H9 (cell line): ENCODE results near the gene CCDC27. TPM values are rescaled to one million over a fixed set of nuclear protein-coding genes. Genes with fewer than 3 reads are reported as not detected.

Experiments used
- DNase-seq: peaks from one replicate; pipeline ENCODE4 v3.0.0-alpha.2; 2017
- H2AFZ ChIP-seq: one replicate; pipeline ENCODE4 v1.6.1; 2013; ENCODE audit warnings: mild to moderate bottlenecking, low read length, control low read depth, moderate library complexity
- H2AK5ac ChIP-seq: 2 replicates; pipeline ENCODE4 v1.6.1; 2013; ENCODE audit warnings: low read length, control low read depth, mixed read lengths; ENCODE audit not compliant: insufficient read length
- H2BK120ac ChIP-seq: one replicate; pipeline ENCODE4 v1.6.1; 2013; ENCODE audit warnings: low read depth, mild to moderate bottlenecking, low read length, control low read depth, inconsistent platforms; ENCODE audit not compliant: poor library complexity, severe bottlenecking
- H2BK12ac ChIP-seq: 2 replicates; pipeline ENCODE4 v1.6.1; 2013; ENCODE audit warnings: low read length, control low read depth, mixed read lengths, low read depth; ENCODE audit not compliant: insufficient read length
- H2BK15ac ChIP-seq: 2 replicates; pipeline ENCODE4 v1.6.1; 2013; ENCODE audit warnings: low read depth, low read length, control low read depth
- H2BK20ac ChIP-seq: one replicate; pipeline ENCODE4 v1.6.1; 2013; ENCODE audit warnings: low read depth, mild to moderate bottlenecking, low read length, control low read depth, inconsistent platforms; ENCODE audit not compliant: poor library complexity, severe bottlenecking
- H2BK5ac ChIP-seq: 2 replicates; pipeline ENCODE4 v1.6.1; 2013; ENCODE audit warnings: low read length, control low read depth, mixed read lengths; ENCODE audit not compliant: insufficient read length
- H3K14ac ChIP-seq: 2 replicates; pipeline ENCODE4 v1.6.1; 2013; ENCODE audit warnings: low read length, control low read depth; ENCODE audit not compliant: insufficient read depth
- H3K18ac ChIP-seq: 2 replicates; pipeline ENCODE4 v1.6.1; 2013; ENCODE audit warnings: low read depth, mild to moderate bottlenecking, mixed read lengths, low read length, control low read depth; ENCODE audit not compliant: insufficient read length
- H3K23ac ChIP-seq: 2 replicates; pipeline ENCODE4 v1.6.1; 2013; ENCODE audit warnings: low read length, control low read depth, mixed read lengths, low read depth; ENCODE audit not compliant: insufficient read length
- H3K23me2 ChIP-seq: 2 replicates; pipeline ENCODE4 v1.6.1; 2013; ENCODE audit warnings: low read depth, mild to moderate bottlenecking, mixed read lengths, low read length, control low read depth; ENCODE audit not compliant: insufficient read length, poor library complexity, severe bottlenecking
- H3K27ac ChIP-seq: 2 replicates; pipeline ENCODE4 v1.5.1; 2013; ENCODE audit warnings: low read length, control low read depth, mixed read lengths, low read depth; ENCODE audit not compliant: insufficient read length
- H3K27me3 ChIP-seq: 2 replicates; pipeline ENCODE4 v1.6.1; 2013; ENCODE audit warnings: low read length, control low read depth, inconsistent platforms; ENCODE audit not compliant: insufficient read depth
- H3K4ac ChIP-seq: 2 replicates; pipeline ENCODE4 v1.6.1; 2013; ENCODE audit warnings: low read depth, mild to moderate bottlenecking, control low read depth, inconsistent platforms, low read length, moderate library complexity
- H3K4me1 ChIP-seq: 2 replicates; pipeline ENCODE4 v1.6.1; 2013; ENCODE audit warnings: low read length, control low read depth, inconsistent platforms; ENCODE audit not compliant: insufficient read depth
- H3K4me2 ChIP-seq: 2 replicates; pipeline ENCODE4 v1.6.1; 2013; ENCODE audit warnings: low read length, control low read depth, mixed read lengths; ENCODE audit not compliant: insufficient read length, insufficient read depth
- H3K56ac ChIP-seq: 2 replicates; pipeline ENCODE4 v1.6.1; 2013; ENCODE audit warnings: low read depth, mild to moderate bottlenecking, mixed read lengths, low read length, control low read depth; ENCODE audit not compliant: insufficient read length
- H3K79me1 ChIP-seq: 2 replicates; pipeline ENCODE4 v1.6.1; 2013; ENCODE audit warnings: low read depth, mild to moderate bottlenecking, moderate library complexity, low read length, control low read depth, inconsistent platforms; ENCODE audit not compliant: insufficient read depth, poor library complexity, severe bottlenecking
- H3K79me2 ChIP-seq: 2 replicates; pipeline ENCODE4 v1.6.1; 2013; ENCODE audit warnings: low read length, control low read depth, inconsistent platforms; ENCODE audit not compliant: insufficient read depth
- H3K9ac ChIP-seq: 2 replicates; pipeline ENCODE4 v1.6.1; 2013; ENCODE audit warnings: low read length, control low read depth, mixed read lengths; ENCODE audit not compliant: insufficient read length; ENCODE audit errors: extremely low read depth
- H3K9me3 ChIP-seq: one replicate; pipeline ENCODE4 v1.6.1; 2013; ENCODE audit warnings: low read depth, low read length, inconsistent platforms; ENCODE audit not compliant: control insufficient read depth
- H3T11ph ChIP-seq: one replicate; pipeline ENCODE4 v1.6.1; 2013; ENCODE audit warnings: mild to moderate bottlenecking, low read length, control low read depth, inconsistent platforms
- H4K20me1 ChIP-seq: one replicate; pipeline ENCODE4 v1.6.1; 2013; ENCODE audit not compliant: control insufficient read depth, insufficient read length, insufficient read depth
- H4K5ac ChIP-seq: 2 replicates; pipeline ENCODE4 v1.6.1; 2013; ENCODE audit warnings: low read depth, mild to moderate bottlenecking, mixed read lengths, low read length, control low read depth; ENCODE audit not compliant: insufficient read length
- H4K8ac ChIP-seq: replicated peaks from 2 replicates; pipeline ENCODE4 v1.6.1; 2013; ENCODE audit warnings: low read length, control low read depth, mixed read lengths, low read depth; ENCODE audit not compliant: insufficient read length
- H4K91ac ChIP-seq: 2 replicates; pipeline ENCODE4 v1.6.1; 2013; ENCODE audit warnings: low read depth, mild to moderate bottlenecking, moderate library complexity, mixed read lengths, low read length, control low read depth; ENCODE audit not compliant: insufficient read length
- H3K27ac Mint-ChIP-seq, 3 experiments: 2 replicates in 2 of 3; 3 replicates in 1 of 3; pipeline ENCODE4 v1.8.0; 2020 to 2021; ENCODE audit warnings: mixed read lengths in 3 of 3, mild to moderate bottlenecking in 1 of 3, moderate library complexity in 1 of 3
- H3K27me3 Mint-ChIP-seq: 2 replicates; pipeline ENCODE4 v1.8.0; 2021; ENCODE audit warnings: low read depth, mild to moderate bottlenecking, moderate library complexity, mixed read lengths
- H3K36me3 Mint-ChIP-seq, 3 experiments: 2 replicates in 2 of 3; 3 replicates in 1 of 3; pipeline ENCODE4 v1.8.0; 2020 to 2021; ENCODE audit warnings: low read depth in 3 of 3, mixed read lengths in 3 of 3; ENCODE audit not compliant: insufficient read depth in 1 of 3
- H3K4me1 Mint-ChIP-seq, 2 experiments: 2 replicates each; pipeline ENCODE4 v1.8.0; 2020; ENCODE audit warnings: mixed read lengths in 2 of 2
- H3K4me3 Mint-ChIP-seq, 2 experiments: 2 replicates in 1 of 2; 3 replicates in 1 of 2; pipeline ENCODE4 v1.8.0; 2020 to 2021; ENCODE audit warnings: mild to moderate bottlenecking in 2 of 2, mixed read lengths in 2 of 2, moderate library complexity in 1 of 2
- H3K9me3 Mint-ChIP-seq, 2 experiments: 2 replicates in 1 of 2; 3 replicates in 1 of 2; pipeline ENCODE4 v1.8.0; 2020; ENCODE audit warnings: mild to moderate bottlenecking in 2 of 2, mixed read lengths in 2 of 2, moderate library complexity in 1 of 2
- CTCF ChIP-seq: fragments of 200-600 bp; sonication (generic); conservative IDR thresholded peaks from 3 replicates; pipeline ENCODE4 v1.8.0; 2021; ENCODE audit warnings: antibody characterized with exemption, mild to moderate bottlenecking
- WGBS: extraction: QIAGEN DNeasy Blood & Tissue Kit; methylation state at CpG from one replicate; pipeline ENCODE4 v1.1.7; 2013; ENCODE audit warnings: missing lambda C conversion rate, low lambda C conversion rate, mixed read lengths; ENCODE audit not compliant: insufficient read length; ENCODE audit errors: extremely low coverage; 5-methylcytosine and 5-hydroxymethylcytosine counted together
- total RNA-seq: library from RNA; stranded (reverse); gene quantifications from 2 replicates; pipeline ENCODE4 v1.2.1, GENCODE V29; 2021

CCDC27 gene
- total RNA-seq, 1 experiment from 2014 or later: not detected

GRCh38 chr1:3777647-3778589, 25.7 kb downstream of the CCDC27 start:
- no peak for DNase-seq

More at GRCh38 chr1:3777647-3778589, 25.7 kb downstream of the CCDC27 start:
- Histone ChIP-seq H2BK5ac (no peak overlapping the region), H4K91ac (no peak overlapping the region), H3K56ac (no peak overlapping the region), H3K23ac (no peak overlapping the region), H4K20me1 (no peaks in the 10 kb centered on the region), H3K27me3 (no peaks in the 10 kb centered on the region), H3K9ac (no peak overlapping the region), H2AFZ (no peak overlapping the region), H3K18ac (no peak overlapping the region), H2AK5ac (no peak overlapping the region), H3K4me1 (no peaks in the 10 kb centered on the region), H3K9me3 (no peaks in the 10 kb centered on the region), H2BK20ac (no peak overlapping the region), H2BK120ac (no peak overlapping the region), H3K4ac (no peak overlapping the region), H4K5ac (no peak overlapping the region), H3K14ac (no peak overlapping the region), H2BK15ac (no peak overlapping the region), H3K79me2 (no peaks in the 10 kb centered on the region), H3K4me2 (no peak overlapping the region), H4K8ac (no peak overlapping the region), H3K79me1 (no peaks in the 10 kb centered on the region), H2BK12ac (no peak overlapping the region), H3K27ac (no peak overlapping the region), H3T11ph (no peak overlapping the region), H3K23me2 (peaks cover 2% of the 10 kb centered on the region)
- Mint-ChIP-seq H3K9me3 (no peaks in the 10 kb centered on the region), H3K27me3 (peaks cover 5% of the 10 kb centered on the region), H3K4me3 (no peak overlapping the region), H3K4me1 (peaks cover 10 to 19% of the 10 kb centered on the region in 2 experiments), H3K36me3 (peaks cover 32 to 40% (median 39%) of the 10 kb centered on the region in 3 experiments), H3K27ac (peak overlapping the region in 1 of 3 experiments; percentile 68; a peak in 1 of 7 replicates)
- no peak for TF ChIP-seq CTCF
- WGBS: no CpG with 5 or more reads among the region's 20 CpGs
